GM10266 (cell line): ENCODE measurements around the gene LAMTOR4.

Experiments
- DNase-seq: peaks from one replicate; pipeline ENCODE4 v3.0.0; 2012; ENCODE audit errors: extremely low spot score
- CTCF ChIP-seq: IDR thresholded peaks from 2 replicates; pipeline ENCODE4 v1.5.1; 2012; ENCODE audit warnings: mild to moderate bottlenecking, low read depth; ENCODE audit not compliant: control insufficient read depth, insufficient read depth; ENCODE audit errors: missing control alignments

LAMTOR4 gene

DNA sequence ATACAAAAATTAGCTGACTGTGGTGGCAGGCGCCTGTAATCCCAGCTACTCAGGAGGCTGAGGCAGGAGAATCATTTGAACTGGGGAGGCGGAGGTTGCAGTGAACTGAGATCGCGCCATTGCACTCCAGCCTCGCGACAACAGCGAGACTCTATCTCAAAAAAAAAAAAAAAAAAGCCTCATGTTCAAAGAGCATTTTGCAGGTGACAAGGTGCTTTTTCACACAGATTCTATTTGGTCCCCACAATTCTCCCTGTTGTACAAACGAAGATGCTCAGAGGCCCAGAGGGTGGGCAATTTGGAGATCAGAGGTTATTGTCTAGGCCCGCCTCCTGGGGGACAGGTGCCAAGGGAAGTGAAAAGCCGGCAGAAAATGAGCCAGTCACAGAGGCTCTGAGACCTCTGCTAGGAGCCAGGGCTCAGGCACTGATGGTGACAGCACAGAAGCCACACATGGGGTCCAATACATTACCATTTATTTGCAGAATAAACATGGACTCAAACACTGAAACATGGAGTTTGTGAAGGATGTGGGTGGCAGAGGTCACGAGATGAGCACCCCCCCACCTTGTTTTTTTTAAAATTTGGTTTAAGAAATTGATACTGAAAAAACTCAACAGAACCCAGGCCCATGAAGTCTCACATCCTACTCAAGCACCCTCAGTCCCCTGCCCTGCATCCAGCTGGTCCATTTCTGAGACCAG lies 20.6 kb downstream of the LAMTOR4 start:
- no peak for TF ChIP-seq CTCF
- peak; percentile 42 for DNase-seq

DNA sequence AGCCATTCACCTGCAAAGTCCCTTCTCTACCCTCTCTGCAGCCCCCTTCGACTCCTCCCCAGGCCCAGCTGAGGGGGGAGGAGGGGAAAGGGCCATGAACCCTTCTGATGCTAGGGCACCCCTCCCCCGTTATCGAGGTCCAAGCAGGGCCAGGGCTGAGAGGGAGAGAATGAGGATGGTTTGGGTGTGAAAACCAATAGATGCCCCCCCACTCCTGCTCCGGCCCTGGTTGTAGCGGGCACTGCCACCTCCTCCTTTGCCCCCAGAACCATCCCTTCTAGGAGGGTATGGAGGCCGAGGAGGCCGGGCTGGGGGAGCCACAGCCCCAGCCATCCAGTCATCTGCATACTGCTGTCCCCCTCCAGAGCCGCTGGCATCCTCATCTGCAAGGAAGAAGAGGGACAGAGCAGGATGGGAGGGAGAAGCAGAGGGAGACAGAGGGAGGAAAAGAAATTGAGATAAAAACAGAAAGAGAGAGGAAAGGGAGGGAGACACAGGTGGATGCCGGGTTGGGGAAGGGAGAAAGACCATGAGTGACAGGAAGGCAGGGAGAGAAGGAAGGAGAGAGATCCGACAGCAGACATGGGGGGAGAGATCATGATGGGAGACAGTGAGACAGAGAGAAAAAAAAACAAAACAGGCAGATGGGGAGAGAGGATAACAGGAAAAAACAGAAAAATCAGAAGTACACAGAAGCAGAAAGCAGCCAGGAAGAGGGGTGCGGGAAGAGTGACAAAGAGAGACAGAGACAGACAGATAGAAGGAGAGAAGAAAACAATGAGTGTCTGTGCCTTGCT lies 21.6 kb downstream of the LAMTOR4 start:
- TF ChIP-seq CTCF = no peak
- peak; percentile 8 for DNase-seq

DNA sequence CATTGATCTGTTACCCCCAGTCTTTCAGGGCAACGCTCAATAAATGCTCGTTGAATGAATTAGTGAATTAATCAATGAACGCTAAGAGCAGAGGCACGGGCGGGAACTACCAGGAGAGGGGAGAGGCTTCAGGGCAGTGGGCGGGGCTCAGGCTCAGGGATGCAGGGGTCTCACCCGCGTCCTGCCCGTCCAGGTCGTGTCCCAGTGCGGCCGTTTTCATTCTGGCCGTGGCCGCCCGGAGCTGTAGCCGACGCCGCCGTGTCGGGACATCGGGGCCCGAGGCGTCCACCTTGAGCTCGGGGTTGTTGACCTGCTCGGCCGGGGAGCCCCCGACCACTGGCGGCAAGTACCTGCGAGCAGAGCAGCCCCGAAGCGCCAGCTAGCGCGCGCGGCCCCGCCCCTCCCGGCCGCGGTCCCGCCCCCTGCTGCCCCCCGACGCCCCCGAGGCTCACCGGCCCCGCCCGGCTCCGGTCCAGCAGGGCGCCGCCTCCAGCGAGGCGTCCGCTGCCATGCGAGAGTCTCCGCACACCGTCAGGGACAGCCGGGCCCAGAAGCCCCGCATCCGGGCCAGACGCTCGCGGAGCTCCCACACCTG lies 22.5 kb downstream of the LAMTOR4 start:
- peak; percentile 62 for DNase-seq
- no peak for TF ChIP-seq CTCF

GRCh38 chr7:100171840-100172239 lies 23.1 kb downstream of the LAMTOR4 start:
- no peak for TF ChIP-seq CTCF
- peak; percentile 28 for DNase-seq

GRCh38 chr7:100173806-100174495 lies 25.2 kb downstream of the LAMTOR4 start:
- DNase-seq = peak; percentile 25
- no peak for TF ChIP-seq CTCF

- DNase-seq = no peak
- no peak for TF ChIP-seq CTCF
Measured at GRCh38 chr7:100174582-100174981, 25.9 kb downstream of the LAMTOR4 start.
